ENCODE measurements around the gene PALD1. TPM values are rescaled to one million over a fixed set of nuclear protein-coding genes. Genes with fewer than 3 reads are reported as not detected.

The PALD1 gene
- total and polyA plus RNA-seq, 9 of the 15 experiments (the other 6 are each of a cell fraction or from before 2014, with no cell fraction given) = 0.03 to 0.29 (median 0.09) TPM; not detected in 2

DNA sequence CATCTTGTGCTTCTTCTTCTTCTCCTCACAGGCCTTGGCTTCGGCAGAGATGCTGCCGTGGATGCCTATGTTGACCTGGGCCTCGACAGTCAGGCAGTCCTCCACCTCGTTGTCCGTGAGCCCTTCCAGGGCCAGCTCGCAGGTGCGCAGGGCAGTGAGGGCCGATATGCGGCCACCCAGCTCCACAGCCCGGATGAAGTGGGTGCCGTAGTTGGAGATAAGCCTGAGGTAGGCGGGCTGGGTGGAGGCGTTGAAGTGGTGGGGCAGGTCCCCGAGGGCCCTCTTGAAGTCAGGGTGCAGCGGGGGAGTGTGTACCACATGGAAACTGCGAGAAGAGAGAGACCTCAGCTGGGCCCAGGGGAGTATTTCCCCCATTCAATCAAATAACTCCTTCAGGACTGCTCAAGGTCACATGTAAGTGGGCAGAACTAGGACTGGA, 120.3 kb downstream of the PALD1 start (continued):
- no peak for TF ChIP-seq RB1 (IDR thresholded peaks at IDR 0.05; ENCODE audit: low read depth)
- TF ChIP-seq STAT5B (CRISPR knock-in tag; IDR thresholded peaks at IDR 0.05) = no peak
- no peak for TF ChIP-seq RHOXF2B (CRISPR knock-in tag; conservative IDR thresholded peaks at IDR 0.05)
- TF ChIP-seq MAFF (IDR thresholded peaks at IDR 0.05; ENCODE audit: low read length) = no peak
- TF ChIP-seq ELF4 (CRISPR knock-in tag; IDR thresholded peaks at IDR 0.05) = no peak
- TF ChIP-seq ZNF217 (CRISPR knock-in tag; IDR thresholded peaks at IDR 0.05) = no peak
- TF ChIP-seq, protein P1, sequence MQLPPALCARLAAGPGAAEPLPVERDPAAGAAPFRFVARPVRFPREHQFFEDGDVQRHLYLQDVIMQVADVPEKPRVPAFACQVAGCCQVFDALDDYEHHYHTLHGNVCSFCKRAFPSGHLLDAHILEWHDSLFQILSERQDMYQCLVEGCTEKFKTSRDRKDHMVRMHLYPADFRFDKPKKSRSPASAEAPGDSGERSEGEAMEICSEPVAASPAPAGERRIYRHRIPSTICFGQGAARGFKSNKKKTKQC (CRISPR knock-in tag; IDR thresholded peaks at IDR 0.05) = no peak
- TF ChIP-seq CHCHD3 (CRISPR knock-in tag; IDR thresholded peaks at IDR 0.05) = no peak
- TF ChIP-seq CBFA2T3 (IDR thresholded peaks at IDR 0.05) = peak; percentile 83
- TF ChIP-seq GATAD2B (IDR thresholded peaks at IDR 0.05; ENCODE audit: borderline replicate concordance) = 0 out of 2 replicates have a peak, but pooled peaks have one; percentile 45
- no peak for TF ChIP-seq TSC22D4 (tag; IDR thresholded peaks at IDR 0.05)
- peak; percentile 36; a peak in 3 of 4 replicates for TF ChIP-seq RAD21 (CRISPR knock-in tag; conservative IDR thresholded peaks at IDR 0.05 in 1 of 2, IDR thresholded peaks at IDR 0.05 in 1 of 2)
- TF ChIP-seq ARID1B (IDR thresholded peaks at IDR 0.05) = peak; percentile 63
- no peak for TF ChIP-seq HCFC1 (IDR thresholded peaks at IDR 0.05; ENCODE audit: low read depth, low read length)
- no peak for TF ChIP-seq ZKSCAN8 (CRISPR knock-in tag; IDR thresholded peaks at IDR 0.05)
- no peak for TF ChIP-seq MTA2 (IDR thresholded peaks at IDR 0.05; ENCODE audit: low read depth)
- no peak for TF ChIP-seq DACH1 (IDR thresholded peaks at IDR 0.05; ENCODE audit: partially characterized antibody)
- TF ChIP-seq PML (IDR thresholded peaks at IDR 0.05; ENCODE audit: low read length) = no peak
- no peak for TF ChIP-seq MAFK (IDR thresholded peaks at IDR 0.05; ENCODE audit: low read length)
- TF ChIP-seq, protein P2, sequence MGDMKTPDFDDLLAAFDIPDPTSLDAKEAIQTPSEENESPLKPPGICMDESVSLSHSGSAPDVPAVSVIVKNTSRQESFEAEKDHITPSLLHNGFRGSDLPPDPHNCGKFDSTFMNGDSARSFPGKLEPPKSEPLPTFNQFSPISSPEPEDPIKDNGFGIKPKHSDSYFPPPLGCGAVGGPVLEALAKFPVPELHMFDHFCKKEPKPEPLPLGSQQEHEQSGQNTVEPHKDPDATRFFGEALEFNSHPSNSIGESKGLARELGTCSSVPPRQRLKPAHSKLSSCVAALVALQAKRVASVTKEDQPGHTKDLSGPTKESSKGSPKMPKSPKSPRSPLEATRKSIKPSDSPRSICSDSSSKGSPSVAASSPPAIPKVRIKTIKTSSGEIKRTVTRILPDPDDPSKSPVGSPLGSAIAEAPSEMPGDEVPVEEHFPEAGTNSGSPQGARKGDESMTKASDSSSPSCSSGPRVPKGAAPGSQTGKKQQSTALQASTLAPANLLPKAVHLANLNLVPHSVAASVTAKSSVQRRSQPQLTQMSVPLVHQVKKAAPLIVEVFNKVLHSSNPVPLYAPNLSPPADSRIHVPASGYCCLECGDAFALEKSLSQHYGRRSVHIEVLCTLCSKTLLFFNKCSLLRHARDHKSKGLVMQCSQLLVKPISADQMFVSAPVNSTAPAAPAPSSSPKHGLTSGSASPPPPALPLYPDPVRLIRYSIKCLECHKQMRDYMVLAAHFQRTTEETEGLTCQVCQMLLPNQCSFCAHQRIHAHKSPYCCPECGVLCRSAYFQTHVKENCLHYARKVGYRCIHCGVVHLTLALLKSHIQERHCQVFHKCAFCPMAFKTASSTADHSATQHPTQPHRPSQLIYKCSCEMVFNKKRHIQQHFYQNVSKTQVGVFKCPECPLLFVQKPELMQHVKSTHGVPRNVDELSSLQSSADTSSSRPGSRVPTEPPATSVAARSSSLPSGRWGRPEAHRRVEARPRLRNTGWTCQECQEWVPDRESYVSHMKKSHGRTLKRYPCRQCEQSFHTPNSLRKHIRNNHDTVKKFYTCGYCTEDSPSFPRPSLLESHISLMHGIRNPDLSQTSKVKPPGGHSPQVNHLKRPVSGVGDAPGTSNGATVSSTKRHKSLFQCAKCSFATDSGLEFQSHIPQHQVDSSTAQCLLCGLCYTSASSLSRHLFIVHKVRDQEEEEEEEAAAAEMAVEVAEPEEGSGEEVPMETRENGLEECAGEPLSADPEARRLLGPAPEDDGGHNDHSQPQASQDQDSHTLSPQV (IDR thresholded peaks at IDR 0.05) = peak; percentile 80
- TF ChIP-seq ZC3H11A (IDR thresholded peaks at IDR 0.05; ENCODE audit: low read depth, low read length) = no peak
- no peak for TF ChIP-seq TAF1 (IDR thresholded peaks at IDR 0.05; ENCODE audit: control insufficient read depth, extremely low read depth, insufficient read depth, low read length, severe bottlenecking)
- TF ChIP-seq, protein P3, sequence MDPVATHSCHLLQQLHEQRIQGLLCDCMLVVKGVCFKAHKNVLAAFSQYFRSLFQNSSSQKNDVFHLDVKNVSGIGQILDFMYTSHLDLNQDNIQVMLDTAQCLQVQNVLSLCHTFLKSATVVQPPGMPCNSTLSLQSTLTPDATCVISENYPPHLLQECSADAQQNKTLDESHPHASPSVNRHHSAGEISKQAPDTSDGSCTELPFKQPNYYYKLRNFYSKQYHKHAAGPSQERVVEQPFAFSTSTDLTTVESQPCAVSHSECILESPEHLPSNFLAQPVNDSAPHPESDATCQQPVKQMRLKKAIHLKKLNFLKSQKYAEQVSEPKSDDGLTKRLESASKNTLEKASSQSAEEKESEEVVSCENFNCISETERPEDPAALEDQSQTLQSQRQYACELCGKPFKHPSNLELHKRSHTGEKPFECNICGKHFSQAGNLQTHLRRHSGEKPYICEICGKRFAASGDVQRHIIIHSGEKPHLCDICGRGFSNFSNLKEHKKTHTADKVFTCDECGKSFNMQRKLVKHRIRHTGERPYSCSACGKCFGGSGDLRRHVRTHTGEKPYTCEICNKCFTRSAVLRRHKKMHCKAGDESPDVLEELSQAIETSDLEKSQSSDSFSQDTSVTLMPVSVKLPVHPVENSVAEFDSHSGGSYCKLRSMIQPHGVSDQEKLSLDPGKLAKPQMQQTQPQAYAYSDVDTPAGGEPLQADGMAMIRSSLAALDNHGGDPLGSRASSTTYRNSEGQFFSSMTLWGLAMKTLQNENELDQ (CRISPR knock-in tag; IDR thresholded peaks at IDR 0.05; ENCODE audit: borderline replicate concordance) = no peak
